C4-2B (cell line): ENCODE measurements around the gene PHLDB1.

Experiments used
- H3K27ac ChIP-seq: fragments of 450-650 bp; 2 replicates; pipeline ENCODE4 v1.5.1; 2017
- ZFX ChIP-seq: fragments of 450-650 bp; IDR thresholded peaks from 2 replicates; pipeline ENCODE4 v1.6.1; 2017
- TF ChIP-seq, protein P1 (sequence below): fragments of 450-650 bp; conservative IDR thresholded peaks from 2 replicates; pipeline ENCODE4 v1.5.1; 2017; ENCODE audit warnings: mild to moderate bottlenecking

Gene PHLDB1

DNA sequence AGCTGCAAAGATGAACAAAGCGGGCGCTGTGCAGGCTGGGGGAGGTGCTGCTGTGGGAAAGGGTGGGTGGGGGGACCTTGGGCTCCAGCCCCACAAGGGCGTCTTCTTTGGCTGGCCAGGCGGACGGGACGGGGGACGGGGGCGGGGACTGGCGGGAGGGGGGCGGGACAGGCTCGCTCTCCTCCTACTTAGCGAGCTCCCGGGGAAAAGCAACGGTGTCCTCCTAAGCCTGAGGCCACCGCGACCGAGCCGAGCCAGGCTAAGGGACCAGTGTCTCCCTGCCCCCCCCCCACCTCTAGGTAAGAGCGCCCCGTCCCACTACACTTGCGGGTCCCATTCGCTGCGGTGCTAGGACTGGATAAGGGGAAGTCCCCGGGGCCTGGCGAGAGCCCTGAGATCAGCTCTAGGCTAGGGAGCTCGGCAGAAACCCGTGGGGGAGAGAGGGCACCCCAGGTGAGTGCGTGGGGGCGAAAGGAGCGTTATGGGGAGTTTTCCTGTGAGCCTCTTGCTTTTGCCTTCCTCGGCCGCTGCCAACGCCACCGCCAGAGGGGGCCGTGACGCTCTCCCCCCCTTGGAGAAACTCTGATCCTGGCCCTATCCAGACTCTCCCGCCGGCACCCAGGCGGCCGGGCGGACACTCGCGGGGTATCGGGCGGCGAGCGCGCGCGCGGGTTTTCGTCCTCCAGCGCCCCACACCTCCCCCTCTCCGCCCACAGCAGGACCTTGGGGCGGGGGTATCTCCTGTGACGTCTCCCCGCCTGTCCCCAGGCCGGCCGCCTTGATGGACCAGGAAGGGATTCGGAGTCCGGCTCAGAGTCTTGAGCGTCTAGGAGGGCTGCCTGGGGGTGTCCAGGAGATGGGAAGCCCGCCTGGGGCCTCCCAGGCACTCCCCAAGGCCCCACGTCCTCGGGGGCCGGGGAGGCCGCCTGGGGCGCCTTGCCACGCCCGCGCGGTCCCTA is at the start of gene PHLDB1:
Gene PHLDB1 (plus strand): TSS at position 215 of the 959 bp plus-strand sequence. CDS start 6,222 bp downstream, outside the sequence.
- H3K27ac ChIP-seq: peak within 1 kb of the TSS; percentile 2; the same call in 1 of the 2 replicates
- TF ChIP-seq ZFX: no peak
- TF ChIP-seq, protein P1, sequence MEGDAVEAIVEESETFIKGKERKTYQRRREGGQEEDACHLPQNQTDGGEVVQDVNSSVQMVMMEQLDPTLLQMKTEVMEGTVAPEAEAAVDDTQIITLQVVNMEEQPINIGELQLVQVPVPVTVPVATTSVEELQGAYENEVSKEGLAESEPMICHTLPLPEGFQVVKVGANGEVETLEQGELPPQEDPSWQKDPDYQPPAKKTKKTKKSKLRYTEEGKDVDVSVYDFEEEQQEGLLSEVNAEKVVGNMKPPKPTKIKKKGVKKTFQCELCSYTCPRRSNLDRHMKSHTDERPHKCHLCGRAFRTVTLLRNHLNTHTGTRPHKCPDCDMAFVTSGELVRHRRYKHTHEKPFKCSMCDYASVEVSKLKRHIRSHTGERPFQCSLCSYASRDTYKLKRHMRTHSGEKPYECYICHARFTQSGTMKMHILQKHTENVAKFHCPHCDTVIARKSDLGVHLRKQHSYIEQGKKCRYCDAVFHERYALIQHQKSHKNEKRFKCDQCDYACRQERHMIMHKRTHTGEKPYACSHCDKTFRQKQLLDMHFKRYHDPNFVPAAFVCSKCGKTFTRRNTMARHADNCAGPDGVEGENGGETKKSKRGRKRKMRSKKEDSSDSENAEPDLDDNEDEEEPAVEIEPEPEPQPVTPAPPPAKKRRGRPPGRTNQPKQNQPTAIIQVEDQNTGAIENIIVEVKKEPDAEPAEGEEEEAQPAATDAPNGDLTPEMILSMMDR: peak; percentile 69

DNA sequence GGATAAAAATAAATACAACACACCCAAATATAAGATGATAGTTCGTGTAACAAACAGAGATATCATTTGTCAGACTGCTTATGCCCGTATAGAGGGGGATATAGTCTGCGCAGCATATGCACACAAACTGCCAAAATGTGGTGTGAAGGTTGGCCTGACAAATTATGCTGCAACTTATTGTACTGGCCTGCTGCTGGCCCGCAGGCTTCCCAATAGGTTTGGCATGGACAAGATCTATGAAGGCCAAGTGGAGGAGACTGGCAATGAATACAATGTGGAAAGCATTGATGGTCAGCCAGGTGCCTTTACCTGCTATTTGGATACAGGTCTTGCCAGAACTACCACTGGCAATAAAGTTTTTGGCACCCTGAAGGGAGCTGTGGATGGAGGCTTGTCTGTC is 46.6 kb upstream of the PHLDB1 start:
- no peak overlapping the region for H3K27ac ChIP-seq
- TF ChIP-seq ZFX: no peak

DNA sequence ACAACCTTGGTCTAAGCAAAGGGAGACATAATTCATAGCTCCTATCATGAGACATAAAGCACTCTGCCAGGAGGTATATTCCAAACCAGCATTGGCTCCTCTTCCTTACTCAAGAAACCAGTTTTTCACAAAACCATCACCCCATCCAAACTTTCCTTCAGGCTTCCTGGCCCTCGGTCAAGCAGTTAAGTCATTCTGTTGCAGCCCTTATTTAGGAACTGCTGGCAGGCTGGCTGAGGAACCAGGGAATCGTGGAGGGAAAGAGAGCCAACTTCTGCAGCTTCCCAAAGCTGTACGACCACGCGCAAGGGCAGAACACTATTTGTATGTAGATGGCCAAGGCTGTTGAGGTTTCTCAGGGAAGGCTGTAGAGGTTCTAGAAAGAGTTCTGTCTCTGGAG is 42.4 kb upstream of the PHLDB1 start:
- TF ChIP-seq, protein P1: no peak
- TF ChIP-seq ZFX: no peak
- H3K27ac ChIP-seq: no peak overlapping the region; the same call in 1 of the 2 replicates

DNA sequence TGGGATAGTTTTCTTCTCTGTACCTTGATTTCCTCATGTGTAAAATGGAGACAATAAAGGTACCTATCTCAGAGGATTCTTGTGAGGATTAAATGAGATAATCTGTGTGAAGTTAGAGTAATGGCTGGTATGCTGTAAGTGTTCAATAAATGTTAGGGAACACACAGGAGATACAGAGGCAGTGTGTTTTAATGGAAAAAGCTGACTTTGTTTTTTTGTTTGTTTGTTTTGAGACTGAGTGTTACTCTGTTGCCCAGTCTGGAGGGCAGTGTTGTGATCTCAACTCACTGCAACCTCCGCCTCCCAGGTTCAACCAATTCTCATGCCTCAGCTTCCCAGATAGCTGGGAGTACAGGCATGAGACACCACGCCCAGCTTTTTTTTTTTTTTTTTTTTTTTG is 37.7 kb upstream of the PHLDB1 start:
- no peak overlapping the region for H3K27ac ChIP-seq
- no peak for TF ChIP-seq ZFX
- TF ChIP-seq, protein P1: no peak

DNA sequence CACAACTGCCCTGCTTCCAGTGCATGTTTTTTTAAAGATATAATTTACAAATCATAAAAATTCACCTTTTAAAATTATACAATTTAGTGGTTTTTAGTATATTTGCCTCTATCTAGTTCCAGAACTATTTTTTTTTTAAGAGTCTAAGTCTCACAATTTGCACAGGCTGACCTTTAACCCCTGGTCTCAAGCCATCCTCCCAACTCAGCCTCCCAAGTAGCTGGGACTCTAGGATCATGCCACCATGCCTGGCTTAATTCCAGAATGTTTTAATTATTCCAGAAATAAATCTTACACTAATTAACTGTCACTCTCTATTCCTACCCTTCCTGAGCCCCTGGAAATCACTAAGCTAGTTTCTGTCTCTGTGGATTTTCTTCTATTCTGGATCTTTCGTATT is 36.6 kb upstream of the PHLDB1 start:
- H3K27ac ChIP-seq: no peak overlapping the region

DNA sequence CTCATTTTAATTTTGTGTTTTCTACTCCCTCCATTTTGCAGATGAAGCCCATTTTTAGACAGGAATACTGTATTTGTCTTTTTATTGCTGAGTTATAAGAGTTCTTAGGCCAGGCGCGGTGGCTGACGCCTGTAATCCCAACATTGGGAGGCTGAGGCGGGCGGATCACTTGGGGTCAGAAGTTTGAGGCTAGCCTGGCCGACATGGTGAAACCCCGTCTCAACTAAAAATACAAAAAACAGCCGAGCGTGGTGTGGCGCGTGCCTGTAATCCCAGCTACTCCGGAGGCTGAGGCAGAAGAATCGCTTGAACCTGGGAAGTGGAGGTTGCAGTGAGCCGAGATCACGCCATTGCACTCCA is 35.7 kb upstream of the PHLDB1 start:
- peak overlapping the region; percentile 96 for H3K27ac ChIP-seq

More for the DNA sequence above, 36.6 kb upstream of the PHLDB1 start:
- TF ChIP-seq, protein P1: no peak
- TF ChIP-seq ZFX: no peak

DNA sequence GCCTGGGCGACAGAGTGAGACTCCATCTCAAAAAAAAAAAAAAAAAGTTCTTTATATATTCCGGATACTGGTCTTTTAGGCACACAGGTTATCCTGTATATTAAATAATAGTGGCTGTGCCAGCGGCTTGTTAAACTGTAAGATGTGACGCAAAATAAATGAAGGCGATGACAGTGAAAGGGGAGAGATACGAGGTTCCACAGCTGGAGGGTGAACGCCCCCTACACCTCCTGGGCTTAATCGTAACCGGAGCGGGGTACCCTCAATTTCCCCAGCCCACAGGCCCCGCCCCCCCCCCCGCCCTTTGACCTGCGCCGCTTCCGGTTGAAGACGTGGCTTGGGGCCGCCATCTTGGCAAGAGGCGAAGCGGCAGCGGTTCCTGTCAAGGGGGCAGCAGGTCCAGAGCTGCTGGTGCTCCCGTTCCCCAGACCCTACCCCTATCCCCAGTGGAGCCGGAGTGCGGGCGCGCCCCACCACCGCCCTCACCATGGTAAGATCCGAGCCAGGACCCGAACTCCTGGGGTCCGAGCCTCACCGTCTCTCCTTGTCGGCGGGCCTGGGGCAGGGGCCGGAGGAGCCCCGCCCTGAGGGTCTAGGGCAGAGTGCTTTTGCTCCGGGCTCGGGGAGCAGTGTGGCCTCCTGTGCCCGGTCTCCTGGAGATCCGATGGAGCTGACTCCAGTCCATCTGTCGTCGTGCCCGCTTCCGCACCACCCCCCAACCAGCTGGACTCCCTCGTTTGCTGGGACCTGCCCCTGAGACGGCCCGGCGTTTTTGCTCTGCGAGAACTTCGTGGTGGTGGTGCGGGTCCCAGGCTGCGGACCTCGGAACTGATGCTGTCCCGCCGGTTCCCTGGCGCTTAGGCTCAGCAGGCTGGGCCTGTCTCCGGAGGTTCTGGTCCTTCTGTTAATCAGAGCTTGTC is 35.1 kb upstream of the PHLDB1 start, which contains the start of gene ARCN1:
Gene ARCN1 (plus strand): TSS at position 349 of the 920 bp plus-strand sequence. CDS start 139 bp downstream, at position 488.
- peak within 1 kb of the TSS; percentile 96 for H3K27ac ChIP-seq
- TF ChIP-seq ZFX: peak; percentile 54
- TF ChIP-seq, protein P1: no peak
